ENCODE measurements around the gene SPNS1. TPM values are rescaled to one million over a fixed set of nuclear protein-coding genes. Genes with fewer than 3 reads are reported as not detected.
"Not testable (repeated sequence)": the region's sequence is repeated elsewhere in the genome, so short reads cannot be mapped to it uniquely, and the experiment has no call there.

Gene SPNS1
- total RNA-seq: 29.0 TPM

DNA sequence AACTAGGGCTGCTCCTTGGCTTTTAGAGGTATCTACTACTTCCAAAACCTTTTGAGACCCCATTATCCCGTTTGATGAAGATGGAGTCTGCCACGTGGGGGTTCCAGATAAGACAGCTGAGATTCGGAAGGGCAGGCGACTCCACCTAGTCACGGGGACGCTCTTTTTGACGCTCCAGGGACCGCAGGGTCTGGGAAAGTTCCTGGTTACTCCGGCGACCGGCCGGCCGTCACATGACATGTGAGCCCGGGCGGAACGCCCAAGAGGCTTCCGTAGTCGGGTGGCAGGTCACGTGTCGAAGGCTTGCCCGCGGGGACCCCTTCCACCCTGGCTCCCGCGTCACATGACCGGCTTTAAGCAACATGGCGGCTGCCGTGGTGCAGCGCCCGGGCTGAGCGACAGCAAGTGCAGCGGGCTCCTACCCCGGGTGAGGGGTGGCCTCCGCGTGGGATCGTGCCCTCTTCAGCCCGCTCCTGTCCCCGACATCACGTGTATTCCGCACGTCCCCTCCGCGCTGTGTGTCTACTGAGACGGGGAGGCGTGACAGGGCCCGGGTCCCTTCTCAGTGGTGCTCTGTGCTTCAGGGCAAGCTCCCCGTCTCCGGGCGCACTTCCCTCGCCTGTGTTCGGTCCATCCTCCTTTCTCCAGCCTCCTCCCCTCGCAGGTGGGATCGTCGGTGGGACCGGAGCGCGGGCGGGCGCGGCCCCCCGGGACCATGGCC, at the start of gene SPNS1:
SPNS1 (plus strand) TSS at position 342 of the 721 bp plus-strand sequence; CDS start at position 716, 374 bp downstream.
- DNase-seq (ENCODE audit: extremely low spot score in 2 of 2): peak in 1 of 2 donors; percentile 97
- Histone ChIP-seq H3K4me1 (peaks cover 28% of the 10 kb centered on the region), H3K4me3 (peak within 1 kb of the TSS; percentile 81 to 82), H3K36me3 (peaks cover 0 to 11% of the 10 kb centered on the region in 2 donors), H3K9me3 (no peaks in the 10 kb centered on the region), H3K27me3 (no peaks in the 10 kb centered on the region), H3K27ac (peak within 1 kb of the TSS; percentile 83)
- intact Hi-C loops (cut with DNase I): no loop called here
- TF ChIP-seq POLR2AphosphoS5 (IDR thresholded peaks at IDR 0.05; ENCODE audit: insufficient read depth in 1 of 2, low read depth in 1 of 2): peak; percentile 94 to 99
- TF ChIP-seq CTCF (IDR thresholded peaks at IDR 0.05): no peak

DNA sequence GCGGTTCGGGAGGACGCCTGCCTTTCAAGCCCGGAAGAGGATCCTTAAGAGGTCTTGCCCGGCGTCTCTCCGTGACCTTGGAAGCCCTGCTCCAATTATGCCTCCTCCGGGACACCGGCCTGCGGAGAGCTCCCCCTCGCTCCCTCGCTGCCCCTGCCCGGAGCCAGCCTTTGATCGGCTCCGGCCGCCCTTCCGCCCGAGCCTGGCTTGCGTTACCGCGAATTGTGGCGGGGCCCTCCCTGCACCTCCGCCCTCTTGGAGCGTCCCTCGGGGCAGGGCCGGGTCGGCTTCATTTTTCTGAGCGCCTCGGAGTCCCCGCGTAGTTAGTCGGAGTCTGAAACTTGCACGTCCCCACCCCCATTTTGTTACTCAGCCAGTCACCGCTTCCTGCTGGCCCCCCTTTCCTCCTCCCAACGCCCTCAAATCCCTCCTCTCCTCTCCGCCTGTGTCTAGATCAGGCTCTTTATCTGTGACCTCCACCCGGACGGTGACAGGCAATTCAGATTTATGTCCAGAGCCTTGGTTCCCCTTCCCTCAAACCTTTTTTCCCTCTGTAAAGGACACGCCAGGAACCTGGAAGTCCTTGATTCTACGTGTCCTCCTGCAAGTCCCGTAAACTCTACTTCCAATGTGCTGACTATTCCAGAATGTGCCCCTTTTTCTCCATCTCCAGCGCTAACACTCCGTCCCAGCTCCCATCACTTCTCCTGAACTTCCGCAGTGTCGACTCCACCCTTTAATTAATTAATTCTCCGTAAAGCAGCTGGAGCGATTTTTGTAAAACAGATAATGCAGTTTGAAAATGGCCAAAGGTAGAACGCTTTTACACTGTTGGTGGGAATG, 49.0 kb upstream of the SPNS1 start:
- H3K4me3 ChIP-seq: peak overlapping the region; percentile 69 to 77

DNA sequence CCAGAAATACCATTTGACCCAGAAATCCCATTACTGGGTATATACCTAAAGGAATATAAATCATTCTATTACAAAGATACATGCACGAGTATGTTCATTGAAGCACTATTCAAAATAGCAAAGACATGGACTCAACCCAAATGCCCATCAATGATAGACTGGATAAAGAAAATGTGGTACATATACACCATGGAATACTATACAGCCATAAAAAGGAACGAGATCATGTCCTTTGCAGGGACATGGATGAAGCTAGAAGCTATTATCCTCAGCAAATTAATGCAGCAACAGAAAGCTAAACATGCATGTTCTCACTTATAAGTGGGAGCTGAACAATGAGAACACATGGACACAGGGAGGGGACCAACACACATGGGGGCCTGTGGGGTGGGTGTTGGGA, 48.3 kb upstream of the SPNS1 start:
- H3K9me3 ChIP-seq; H3K27me3 ChIP-seq; DNase-seq (ENCODE audit: extremely low spot score in 2 of 2); intact Hi-C loops (cut with DNase I); H3K36me3 ChIP-seq: not testable (repeated sequence)
- peak overlapping the region; percentile 69 to 77 for H3K4me3 ChIP-seq
- peaks cover 17% of the 10 kb centered on the region for H3K4me1 ChIP-seq
- peak overlapping the region; percentile 94 for H3K27ac ChIP-seq

More for the DNA sequence above, 49.0 kb upstream of the SPNS1 start:
- no peaks in the 10 kb centered on the region for H3K9me3 ChIP-seq
- intact Hi-C loops (cut with DNase I): no loop called here
- H3K27ac ChIP-seq: peak overlapping the region; percentile 94
- H3K36me3 ChIP-seq: no peaks in the 10 kb centered on the region
- TF ChIP-seq POLR2A (IDR thresholded peaks at IDR 0.05) (no peak), POLR2AphosphoS5 (IDR thresholded peaks at IDR 0.05; ENCODE audit: insufficient read depth in 1 of 2, low read depth in 1 of 2) (peak; percentile 5 to 80)
- no peak for DNase-seq (ENCODE audit: extremely low spot score in 2 of 2)
- no peaks in the 10 kb centered on the region for H3K27me3 ChIP-seq
- H3K4me1 ChIP-seq: peaks cover 17% of the 10 kb centered on the region

GRCh38 chr16:28927815-28928214, 46.8 kb upstream of the SPNS1 start:
- no peaks in the 10 kb centered on the region for H3K9me3 ChIP-seq
- no peak overlapping the region for H3K27ac ChIP-seq
- H3K4me1 ChIP-seq: peaks cover 17% of the 10 kb centered on the region
- no peaks in the 10 kb centered on the region for H3K27me3 ChIP-seq
- H3K4me3 ChIP-seq: no peak overlapping the region
- DNase-seq (ENCODE audit: extremely low spot score in 2 of 2): no peak
- no peaks in the 10 kb centered on the region for H3K36me3 ChIP-seq
- no peak for TF ChIP-seq POLR2AphosphoS5 (IDR thresholded peaks at IDR 0.05; ENCODE audit: insufficient read depth in 1 of 2, low read depth in 1 of 2)
- no peak for TF ChIP-seq CTCF (IDR thresholded peaks at IDR 0.05)
- no peak for TF ChIP-seq POLR2A (IDR thresholded peaks at IDR 0.05)
- intact Hi-C loops (cut with DNase I): no loop called here

- TF ChIP-seq POLR2AphosphoS5 (IDR thresholded peaks at IDR 0.05; ENCODE audit: insufficient read depth in 1 of 2, low read depth in 1 of 2): no peak
- TF ChIP-seq CTCF (IDR thresholded peaks at IDR 0.05): no peak
- no peak for TF ChIP-seq POLR2A (IDR thresholded peaks at IDR 0.05)
- intact Hi-C loops (cut with DNase I): no loop called here
- no peak overlapping the region for H3K4me3 ChIP-seq
- H3K27me3 ChIP-seq: no peaks in the 10 kb centered on the region
- no peak for DNase-seq (ENCODE audit: extremely low spot score in 2 of 2)
- no peak overlapping the region for H3K27ac ChIP-seq
- no peaks in the 10 kb centered on the region for H3K36me3 ChIP-seq
- peaks cover 5% of the 10 kb centered on the region for H3K4me1 ChIP-seq
- H3K9me3 ChIP-seq: no peaks in the 10 kb centered on the region
Measured at GRCh38 chr16:28930203-28930602, 44.4 kb upstream of the SPNS1 start.

All from vagina (tissue), 2 donors.